GM19468 (cell line): ENCODE measurements around the gene PHLDB3.
"Not testable (repeated sequence)": the region's sequence is repeated elsewhere in the genome, so short reads cannot be mapped to it uniquely, and the experiment has no call there.

ENCODE experiments used
- ATAC-seq: cut with Tn5 transposase; IDR thresholded peaks from one replicate; pipeline ENCODE4 v1.9.1; 2021; ENCODE audit warnings: mild to moderate bottlenecking, moderate library complexity, moderate number of reproducible peaks; ENCODE audit not compliant: unreplicated experiment; ENCODE audit errors: extremely low read depth

The PHLDB3 gene

GRCh38 chr19:43504426-43505185 is at the start of gene PHLDB3:
PHLDB3 (minus strand) TSS chr19:43504746; CDS start chr19:43504118, 628 bp downstream.
- no peak for ATAC-seq

DNA sequence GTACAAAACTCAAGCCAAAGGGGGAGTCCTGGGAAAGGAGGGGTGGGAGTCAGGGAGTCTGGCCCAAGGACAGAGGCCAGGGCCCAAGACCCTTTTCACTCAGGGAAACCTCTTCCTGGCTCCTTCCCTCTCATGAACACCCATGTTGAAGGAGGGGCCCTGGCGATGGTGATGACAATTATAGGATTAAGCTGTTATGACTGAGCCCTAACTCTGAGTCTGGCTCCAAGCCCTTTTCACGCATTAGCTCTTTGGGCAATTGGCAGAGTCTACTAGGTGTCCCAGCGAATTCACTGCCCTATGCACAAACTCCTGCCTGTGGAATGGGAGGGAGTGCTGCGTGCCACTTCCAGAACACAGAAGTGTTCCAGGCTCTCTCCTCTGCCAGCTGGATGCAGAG is 49.1 kb upstream of the PHLDB3 start:
- no peak for ATAC-seq

DNA sequence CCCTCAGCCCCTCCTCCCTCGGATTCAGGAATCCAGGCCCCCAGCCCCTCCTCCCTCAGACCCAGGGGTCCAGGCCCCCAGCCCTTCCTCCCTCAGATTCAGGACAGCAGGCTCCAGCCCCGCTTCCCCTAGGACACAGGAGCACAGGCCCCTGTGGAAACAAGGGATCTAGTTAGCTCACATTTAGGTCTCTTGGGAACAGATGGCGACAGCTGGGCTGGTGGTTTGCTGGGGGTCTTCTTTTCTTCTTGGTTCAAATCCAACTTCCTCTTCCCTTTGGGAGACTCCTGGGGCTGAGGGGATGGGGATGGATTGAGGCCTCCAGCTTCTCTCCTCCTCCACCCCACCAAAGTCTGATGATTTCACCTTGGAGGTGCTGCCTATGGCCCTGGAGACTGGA is 48.1 kb upstream of the PHLDB3 start:
- ATAC-seq, result no peak

- ATAC-seq, result no peak
Measured at GRCh38 chr19:43552198-43552450, 47.6 kb upstream of the PHLDB3 start.

DNA sequence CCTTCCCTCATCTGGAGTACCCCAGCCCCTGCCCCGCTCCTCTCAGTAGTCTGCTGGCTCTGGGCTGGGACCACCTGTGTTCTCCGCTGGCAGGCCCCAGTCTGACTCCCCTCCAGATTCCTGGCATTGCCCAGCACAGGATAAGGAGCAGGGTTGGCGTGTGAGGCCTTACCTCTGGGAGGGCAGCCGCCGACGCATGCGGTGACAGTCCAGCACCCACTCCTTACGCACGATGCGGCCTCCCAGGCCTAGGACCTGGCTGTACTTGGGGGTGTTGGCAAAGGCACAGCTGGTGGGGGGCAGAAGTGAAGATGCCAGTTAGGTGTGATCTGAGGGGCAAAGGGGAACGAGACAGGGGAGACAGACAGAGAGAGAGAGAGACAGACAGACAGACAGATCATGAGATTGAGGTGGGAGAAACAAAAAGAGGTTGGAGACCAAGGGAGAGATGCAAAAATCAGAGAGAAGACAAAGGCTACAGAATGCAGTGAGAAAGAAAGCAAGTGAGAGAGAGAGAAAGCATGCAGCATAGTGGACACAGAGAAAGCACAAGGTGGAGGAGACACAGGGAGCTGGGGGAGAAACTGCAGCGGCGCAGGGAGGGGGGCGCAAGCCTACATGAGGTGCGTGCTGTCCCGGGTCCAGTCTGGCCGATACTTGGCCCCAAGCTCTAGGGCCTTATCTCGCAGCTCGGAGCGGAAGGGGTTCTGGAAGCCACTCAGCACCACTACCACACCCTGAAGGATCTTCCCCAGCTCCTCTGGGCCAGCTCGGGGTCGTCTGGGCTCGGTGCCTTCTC is 47.1 kb upstream of the PHLDB3 start:
- no peak for ATAC-seq

- no peak for ATAC-seq
Measured at GRCh38 chr19:43548706-43549105, 44.2 kb upstream of the PHLDB3 start.

- ATAC-seq, result not testable (repeated sequence)
Measured at GRCh38 chr19:43547926-43548325, 43.4 kb upstream of the PHLDB3 start.

DNA sequence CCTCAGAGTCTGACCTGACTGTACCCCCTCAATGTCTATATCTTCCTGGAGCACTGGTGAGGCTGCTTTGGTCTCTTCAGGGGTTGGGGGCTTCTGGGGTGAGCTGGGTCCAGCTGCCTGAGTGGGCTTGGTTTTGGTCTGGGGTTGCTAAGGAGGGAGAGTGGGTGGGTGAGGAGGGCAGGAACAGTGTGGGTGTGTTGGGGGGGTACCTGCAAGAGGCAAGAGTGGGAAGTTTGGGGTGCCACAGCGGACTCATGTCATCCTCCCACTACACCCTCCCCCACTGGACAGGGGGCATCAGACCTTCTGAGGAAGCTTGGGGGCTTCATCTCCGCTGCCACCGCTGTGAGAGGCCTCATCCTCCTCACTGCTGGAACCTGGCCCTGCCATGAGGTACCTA is 42.0 kb upstream of the PHLDB3 start:
- no peak for ATAC-seq

DNA sequence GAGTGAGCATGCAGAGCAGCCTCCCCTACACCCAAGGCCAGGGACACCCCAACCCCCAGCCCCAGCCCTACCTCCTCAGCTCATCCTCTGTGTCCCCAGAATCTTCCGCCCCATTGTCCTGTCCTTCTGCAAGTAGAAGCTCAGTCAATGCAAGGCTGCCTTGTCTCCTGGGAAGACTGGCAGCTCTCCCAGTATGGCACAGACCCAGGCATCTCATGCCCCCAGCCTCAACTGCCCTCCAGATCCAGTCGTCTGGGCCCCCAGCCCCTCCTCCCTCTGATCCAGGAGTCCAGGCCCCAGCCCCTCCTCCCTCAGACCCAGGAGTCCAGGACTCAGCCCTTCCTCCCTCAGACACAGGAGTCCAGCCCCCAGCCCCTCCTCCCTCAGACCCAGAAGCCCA is 41.4 kb upstream of the PHLDB3 start:
- no peak for ATAC-seq

GRCh38 chr19:43545276-43545675 is 40.7 kb upstream of the PHLDB3 start:
- no peak for ATAC-seq

GRCh38 chr19:43544077-43544476 is 39.5 kb upstream of the PHLDB3 start:
- no peak for ATAC-seq

- ATAC-seq, result no peak
Measured at GRCh38 chr19:43541920-43542650, 37.5 kb upstream of the PHLDB3 start.

- no peak for ATAC-seq
Measured at GRCh38 chr19:43540381-43540780, 35.8 kb upstream of the PHLDB3 start.

DNA sequence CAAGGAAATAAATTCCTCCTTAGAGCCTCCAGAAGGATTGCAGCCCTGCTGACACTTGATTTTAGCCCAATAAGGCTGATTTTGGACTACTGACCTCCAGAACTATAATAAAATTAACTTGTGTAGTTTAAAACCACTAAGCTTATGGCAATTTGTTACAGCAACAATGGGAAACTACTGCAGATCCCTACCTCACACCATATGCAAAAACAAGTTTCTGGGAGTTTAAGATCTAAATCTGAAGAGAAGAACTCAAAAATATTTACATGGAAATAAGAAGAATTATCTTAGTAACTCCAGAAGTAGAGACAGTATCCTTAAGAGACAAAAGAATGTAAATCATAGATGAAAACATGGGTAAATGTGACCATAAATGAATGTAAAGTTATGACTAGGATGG is 34.4 kb upstream of the PHLDB3 start:
- ATAC-seq, result no peak

- ATAC-seq, result no peak
Measured at GRCh38 chr19:43534816-43535761, 30.5 kb upstream of the PHLDB3 start.

DNA sequence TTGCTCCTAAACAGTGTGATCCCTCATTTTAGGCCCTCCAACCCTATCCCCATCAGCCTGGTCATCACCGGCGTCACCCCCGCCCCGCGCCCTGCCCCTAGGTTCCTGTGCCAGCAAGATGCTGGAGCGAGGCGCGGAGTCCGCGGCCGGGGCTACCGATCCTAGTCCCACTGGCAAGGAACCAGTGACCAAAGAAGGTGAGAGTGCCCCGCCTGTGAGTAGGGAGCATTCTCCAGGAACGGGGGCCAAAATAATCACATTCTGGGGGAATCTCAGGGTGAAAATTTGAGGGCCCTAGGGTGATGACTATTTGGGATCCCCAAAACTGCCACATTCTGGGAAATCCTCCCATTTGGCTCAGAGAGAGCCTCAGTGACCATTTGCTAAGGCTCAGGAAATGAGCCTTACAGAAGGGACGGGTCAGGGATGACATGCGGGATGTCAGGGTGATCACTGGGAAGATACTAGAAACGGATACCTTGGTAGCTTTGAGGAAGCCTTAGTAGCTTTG is 29.8 kb upstream of the PHLDB3 start:
- no peak for ATAC-seq

- peak; percentile 62 for ATAC-seq
Measured at GRCh38 chr19:43533546-43534304, 29.2 kb upstream of the PHLDB3 start.

DNA sequence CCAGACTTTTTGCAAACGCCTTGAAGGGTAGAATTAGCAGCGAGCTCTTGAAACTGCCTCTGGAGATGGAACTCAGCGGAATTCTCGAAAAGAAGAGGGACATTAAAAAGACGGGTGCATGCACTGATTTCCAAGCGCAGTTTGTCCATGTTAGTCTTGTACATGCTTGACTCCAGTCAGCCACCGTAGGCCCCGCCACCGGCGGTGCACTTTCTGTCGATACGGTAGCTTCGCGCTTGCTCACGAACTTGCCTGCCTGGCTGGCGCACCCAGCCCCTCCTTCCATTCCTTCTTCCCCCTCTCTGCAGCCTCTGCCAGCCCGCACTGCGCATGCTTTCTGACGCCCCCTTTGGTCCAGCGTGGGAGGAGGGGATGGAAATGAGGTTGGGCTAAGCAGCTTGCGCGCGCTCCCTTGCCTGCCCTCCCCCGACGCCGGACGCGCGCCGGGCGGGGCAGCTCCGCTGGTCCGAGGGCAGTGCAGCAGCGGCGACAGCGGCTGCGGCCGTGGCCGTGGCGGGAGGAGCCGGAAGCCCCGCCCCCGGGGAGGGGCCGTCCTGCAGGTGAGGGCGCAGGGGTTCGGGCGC is 28.5 kb upstream of the PHLDB3 start, which contains the start of gene ZNF575:
ZNF575 (plus strand) TSS at position 227 of the 584 bp plus-strand sequence. CDS start 1,235 bp downstream, outside the sequence.
- ATAC-seq, result peak; percentile 65

GRCh38 chr19:43532571-43532961 is 28.0 kb upstream of the PHLDB3 start:
- no peak for ATAC-seq
